Neural crest cell (in vitro differentiated cells): ENCODE measurements around the gene FYCO1. TPM values are rescaled to one million over a fixed set of nuclear protein-coding genes. Genes with fewer than 3 reads are reported as not detected.

Experiments used
- DNase-seq: peaks from one replicate; pipeline ENCODE4 v3.0.0; 2021; ENCODE audit warnings: low read depth, mixed read lengths, low spot score
- H3K27ac Mint-ChIP-seq: one replicate; pipeline ENCODE4 v1.8.0; 2021; ENCODE audit warnings: mild to moderate bottlenecking, mixed read lengths; ENCODE audit not compliant: unreplicated experiment
- H3K27me3 Mint-ChIP-seq: 2 replicates; pipeline ENCODE4 v1.8.0; 2021; ENCODE audit warnings: low read depth, mild to moderate bottlenecking, mixed read lengths
- H3K36me3 Mint-ChIP-seq: 2 replicates; pipeline ENCODE4 v1.8.0; 2021; ENCODE audit warnings: low read depth, mild to moderate bottlenecking, mixed read lengths
- H3K4me1 Mint-ChIP-seq: 2 replicates; pipeline ENCODE4 v1.8.0; 2021; ENCODE audit warnings: mixed read lengths
- H3K4me3 Mint-ChIP-seq: one replicate; pipeline ENCODE4 v1.8.0; 2021; ENCODE audit warnings: mild to moderate bottlenecking, mixed read lengths
- H3K9me3 Mint-ChIP-seq: 2 replicates; pipeline ENCODE4 v1.8.0; 2021; ENCODE audit warnings: mixed read lengths
- total RNA-seq: library from RNA; stranded (reverse); gene quantifications from 2 replicates; pipeline ENCODE4 v1.2.1, GENCODE V29; 2021
- TF ChIP-seq, protein P1 (sequence below): fragments of 200-600 bp; sonication (generic); conservative IDR thresholded peaks from 2 replicates; pipeline ENCODE4 v1.5.0; 2021; ENCODE audit warnings: antibody characterized with exemption, mild to moderate bottlenecking

FYCO1 gene
- total RNA-seq, 1 donor from 2014 or later: 9.7 TPM

- no peaks in the 10 kb centered on the region for H3K4me1 Mint-ChIP-seq
- H3K27ac Mint-ChIP-seq: no peak overlapping the region
- peaks cover 14% of the 10 kb centered on the region for H3K36me3 Mint-ChIP-seq
Measured at GRCh38 chr3:45965253-45965652, 30.4 kb downstream of the FYCO1 start.

GRCh38 chr3:45964139-45964538 is 31.5 kb downstream of the FYCO1 start:
- no peaks in the 10 kb centered on the region for H3K9me3 Mint-ChIP-seq
- H3K27ac Mint-ChIP-seq: no peak overlapping the region
- no peaks in the 10 kb centered on the region for H3K4me1 Mint-ChIP-seq
- no peak for DNase-seq
- TF ChIP-seq, protein P1, sequence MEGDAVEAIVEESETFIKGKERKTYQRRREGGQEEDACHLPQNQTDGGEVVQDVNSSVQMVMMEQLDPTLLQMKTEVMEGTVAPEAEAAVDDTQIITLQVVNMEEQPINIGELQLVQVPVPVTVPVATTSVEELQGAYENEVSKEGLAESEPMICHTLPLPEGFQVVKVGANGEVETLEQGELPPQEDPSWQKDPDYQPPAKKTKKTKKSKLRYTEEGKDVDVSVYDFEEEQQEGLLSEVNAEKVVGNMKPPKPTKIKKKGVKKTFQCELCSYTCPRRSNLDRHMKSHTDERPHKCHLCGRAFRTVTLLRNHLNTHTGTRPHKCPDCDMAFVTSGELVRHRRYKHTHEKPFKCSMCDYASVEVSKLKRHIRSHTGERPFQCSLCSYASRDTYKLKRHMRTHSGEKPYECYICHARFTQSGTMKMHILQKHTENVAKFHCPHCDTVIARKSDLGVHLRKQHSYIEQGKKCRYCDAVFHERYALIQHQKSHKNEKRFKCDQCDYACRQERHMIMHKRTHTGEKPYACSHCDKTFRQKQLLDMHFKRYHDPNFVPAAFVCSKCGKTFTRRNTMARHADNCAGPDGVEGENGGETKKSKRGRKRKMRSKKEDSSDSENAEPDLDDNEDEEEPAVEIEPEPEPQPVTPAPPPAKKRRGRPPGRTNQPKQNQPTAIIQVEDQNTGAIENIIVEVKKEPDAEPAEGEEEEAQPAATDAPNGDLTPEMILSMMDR: no peak
- H3K4me3 Mint-ChIP-seq: no peak overlapping the region
- peaks cover 16% of the 10 kb centered on the region for H3K36me3 Mint-ChIP-seq
- no peaks in the 10 kb centered on the region for H3K27me3 Mint-ChIP-seq

More at GRCh38 chr3:45965253-45965652, 30.4 kb downstream of the FYCO1 start:
- H3K4me3 Mint-ChIP-seq: no peak overlapping the region
- TF ChIP-seq, protein P1: no peak
- DNase-seq: no peak
- H3K9me3 Mint-ChIP-seq: no peaks in the 10 kb centered on the region
- H3K27me3 Mint-ChIP-seq: no peaks in the 10 kb centered on the region

GRCh38 chr3:45962033-45962432 is 33.6 kb downstream of the FYCO1 start:
- Mint-ChIP-seq H3K36me3 (peaks cover 22% of the 10 kb centered on the region), H3K27me3 (no peaks in the 10 kb centered on the region), H3K4me1 (no peaks in the 10 kb centered on the region), H3K4me3 (no peak overlapping the region), H3K9me3 (no peaks in the 10 kb centered on the region), H3K27ac (no peak overlapping the region)
- no peak for DNase-seq
- TF ChIP-seq, protein P1: no peak

GRCh38 chr3:45960289-45960688 is 35.3 kb downstream of the FYCO1 start:
- Mint-ChIP-seq H3K4me3 (no peak overlapping the region), H3K4me1 (no peaks in the 10 kb centered on the region), H3K27me3 (no peaks in the 10 kb centered on the region), H3K36me3 (peaks cover 22% of the 10 kb centered on the region), H3K27ac (no peak overlapping the region), H3K9me3 (no peaks in the 10 kb centered on the region)
- TF ChIP-seq, protein P1: no peak
- DNase-seq: no peak

DNA sequence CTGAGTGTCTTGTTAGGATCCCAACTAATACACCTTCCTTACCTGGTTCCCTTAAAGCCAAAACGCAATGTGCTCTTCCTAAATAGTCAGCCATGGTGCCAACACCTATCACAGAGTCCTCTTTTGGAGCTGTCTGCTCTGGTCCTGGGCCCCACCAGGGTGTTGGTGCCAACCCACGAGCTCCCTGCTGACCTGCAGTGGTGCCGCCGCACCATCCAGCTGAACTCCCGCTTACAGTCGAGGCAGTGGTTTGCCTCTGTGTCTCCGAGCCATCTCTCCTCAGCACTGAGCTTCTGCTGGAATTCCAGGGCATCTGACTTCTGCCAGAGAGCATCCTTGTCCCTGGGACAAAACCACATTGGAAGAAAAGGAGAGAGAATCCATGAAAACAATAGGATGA is 36.4 kb downstream of the FYCO1 start:
- Mint-ChIP-seq H3K4me3 (no peak overlapping the region), H3K4me1 (no peaks in the 10 kb centered on the region), H3K36me3 (peaks cover 22% of the 10 kb centered on the region)

More for the DNA sequence above, 36.4 kb downstream of the FYCO1 start:
- no peaks in the 10 kb centered on the region for H3K27me3 Mint-ChIP-seq
- TF ChIP-seq, protein P1: no peak
- H3K27ac Mint-ChIP-seq: peak overlapping the region; percentile 64
- no peaks in the 10 kb centered on the region for H3K9me3 Mint-ChIP-seq
- no peak for DNase-seq
